GM06990 (cell line): ENCODE data around the gene RANGAP1.

Experiments
- DNase-seq: peaks from one replicate; pipeline ENCODE4 v3.0.0-alpha.2; 2011; ENCODE audit not compliant: insufficient read length; ENCODE audit errors: extremely low read depth
- H3K27me3 ChIP-seq: replicated peaks from 2 replicates; pipeline ENCODE4 v1.6.0; 2011; ENCODE audit warnings: low read length; ENCODE audit not compliant: control insufficient read depth, insufficient read depth
- H3K36me3 ChIP-seq: 2 replicates; pipeline ENCODE4 v1.5.1; 2011; ENCODE audit warnings: low read length; ENCODE audit not compliant: control insufficient read depth, insufficient read depth
- H3K4me3 ChIP-seq: replicated peaks from 2 replicates; pipeline ENCODE4 v1.5.1; 2011; ENCODE audit warnings: low read depth, mild to moderate bottlenecking, control low read depth, low read length
- CTCF ChIP-seq: IDR thresholded peaks from 2 replicates; pipeline ENCODE4 v1.5.1; 2011; ENCODE audit warnings: low read length, control low read depth, mild to moderate bottlenecking, inconsistent platforms; ENCODE audit not compliant: insufficient read depth, poor library complexity, severe bottlenecking

The RANGAP1 gene

GRCh38 chr22:41314821-41315220, 28.8 kb upstream of the RANGAP1 start:
- H3K4me3 ChIP-seq, result no peak overlapping the region
- no peak for DNase-seq
- H3K27me3 ChIP-seq, result no peaks in the 10 kb centered on the region
- no peak for TF ChIP-seq CTCF
- peaks cover 4% of the 10 kb centered on the region for H3K36me3 ChIP-seq

GRCh38 chr22:41311487-41311886, 25.5 kb upstream of the RANGAP1 start:
- Histone ChIP-seq H3K27me3 (no peaks in the 10 kb centered on the region), H3K36me3 (peaks cover 15% of the 10 kb centered on the region), H3K4me3 (no peak overlapping the region)
- no peak for TF ChIP-seq CTCF
- DNase-seq, result no peak

- no peak for DNase-seq
- no peak for TF ChIP-seq CTCF
- Histone ChIP-seq H3K36me3 (peaks cover 15% of the 10 kb centered on the region), H3K27me3 (no peaks in the 10 kb centered on the region), H3K4me3 (no peak overlapping the region)
Measured at GRCh38 chr22:41310336-41310735, 24.3 kb upstream of the RANGAP1 start.

- no peak for DNase-seq
Measured at GRCh38 chr22:41308544-41308947, 22.6 kb upstream of the RANGAP1 start.

GRCh38 chr22:41308054-41308453, 22.1 kb upstream of the RANGAP1 start:
- H3K4me3 ChIP-seq, result no peak overlapping the region
- peaks cover 15% of the 10 kb centered on the region for H3K36me3 ChIP-seq
- H3K27me3 ChIP-seq, result no peaks in the 10 kb centered on the region
- no peak for TF ChIP-seq CTCF
- no peak for DNase-seq

More at GRCh38 chr22:41308544-41308947, 22.6 kb upstream of the RANGAP1 start:
- Histone ChIP-seq H3K27me3 (no peaks in the 10 kb centered on the region), H3K4me3 (no peak overlapping the region), H3K36me3 (peaks cover 15% of the 10 kb centered on the region)
- TF ChIP-seq CTCF, result no peak

GRCh38 chr22:41305646-41306045, 19.7 kb upstream of the RANGAP1 start:
- Histone ChIP-seq H3K27me3 (no peaks in the 10 kb centered on the region), H3K4me3 (no peak overlapping the region), H3K36me3 (peaks cover 13% of the 10 kb centered on the region)
- TF ChIP-seq CTCF, result no peak
- DNase-seq, result no peak
